IPS DF 19.7 (cell line): ENCODE data around the gene SPTBN1.

ENCODE experiments used
- DNase-seq: peaks from one replicate; pipeline ENCODE4 v3.0.0-alpha.2; 2013; ENCODE audit warnings: low read depth, low spot score

SPTBN1 gene

DNA sequence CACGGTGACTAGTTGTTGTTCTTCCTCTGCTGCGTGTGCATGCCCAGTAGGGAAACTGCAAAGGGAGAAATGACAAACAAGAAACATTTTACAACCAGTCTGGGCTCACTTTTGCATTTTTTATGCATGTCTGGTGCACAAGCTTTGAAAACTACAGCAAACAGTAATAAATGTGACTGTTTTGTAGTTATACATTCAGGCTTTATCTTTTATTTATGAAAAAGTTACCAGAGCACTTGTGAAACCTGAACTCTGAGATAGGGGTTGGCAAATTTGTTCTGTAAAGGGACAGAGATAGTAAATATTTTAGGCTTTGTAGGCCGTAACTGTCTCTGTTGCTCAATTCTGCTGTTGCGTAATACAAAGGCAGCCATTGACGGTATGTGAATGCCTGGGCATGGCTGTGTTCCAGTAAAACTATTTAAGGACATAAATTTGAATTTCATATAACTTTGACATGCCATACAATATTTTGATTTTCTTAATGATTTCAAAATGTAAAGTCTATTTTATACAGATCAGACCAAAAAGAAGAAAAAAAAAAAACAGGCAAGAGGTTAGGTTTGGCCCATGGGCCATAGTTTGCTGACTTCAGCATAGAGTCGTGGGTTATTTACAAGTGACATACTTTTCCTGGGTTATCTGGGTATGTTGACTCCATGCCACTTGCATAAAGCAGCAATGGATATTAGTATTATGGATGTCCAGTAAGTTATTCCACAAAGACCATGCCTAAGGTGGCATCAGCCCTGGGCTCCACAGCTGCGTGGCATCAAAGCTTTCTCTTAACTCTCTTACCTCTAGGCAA lies 213.8 kb downstream of the SPTBN1 start:
- DNase-seq: no peak

DNA sequence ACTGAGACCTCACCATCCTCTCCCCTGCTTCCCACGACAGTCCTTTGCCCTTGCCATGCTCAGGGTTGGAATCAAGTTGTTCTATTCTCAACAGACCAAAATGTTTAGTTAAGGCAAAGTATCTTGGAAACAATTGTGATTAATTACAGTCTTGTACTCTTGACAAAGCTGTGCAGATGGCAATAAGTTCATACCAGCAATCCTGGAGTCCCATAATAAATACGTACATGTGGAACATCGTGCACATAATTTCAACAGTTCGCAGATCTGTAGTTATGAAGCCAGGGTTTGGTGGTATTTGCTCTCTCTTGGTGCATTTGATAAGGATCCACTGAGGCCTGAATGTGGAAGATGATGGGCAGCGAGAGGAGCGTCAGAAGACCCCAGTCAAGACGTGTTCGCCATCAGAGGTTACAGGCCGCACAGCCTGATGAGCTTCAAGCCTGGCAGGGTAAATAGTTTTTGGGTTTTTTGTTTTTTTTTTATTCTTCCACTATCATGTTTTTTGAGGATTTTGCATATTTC lies 214.4 kb downstream of the SPTBN1 start:
- DNase-seq: no peak

DNA sequence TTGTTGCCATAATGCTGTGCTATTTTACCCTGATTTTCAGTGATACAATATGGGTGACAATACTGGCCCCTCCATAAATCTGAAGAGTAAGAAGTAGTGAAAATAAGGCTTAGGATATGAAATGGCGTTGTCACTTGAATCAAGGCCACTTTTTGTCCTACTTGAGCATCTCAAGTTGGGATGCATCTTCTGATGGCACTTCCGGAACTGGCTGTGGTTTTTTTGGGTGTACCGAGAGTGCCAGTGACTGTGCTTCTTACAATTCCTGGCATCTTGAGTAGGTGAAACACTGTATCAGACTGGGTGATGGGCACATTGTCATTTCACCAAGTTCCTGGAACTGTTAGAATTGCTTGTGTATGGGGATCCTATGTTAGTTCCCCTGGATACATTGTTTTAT lies 214.9 kb downstream of the SPTBN1 start:
- no peak for DNase-seq

DNA sequence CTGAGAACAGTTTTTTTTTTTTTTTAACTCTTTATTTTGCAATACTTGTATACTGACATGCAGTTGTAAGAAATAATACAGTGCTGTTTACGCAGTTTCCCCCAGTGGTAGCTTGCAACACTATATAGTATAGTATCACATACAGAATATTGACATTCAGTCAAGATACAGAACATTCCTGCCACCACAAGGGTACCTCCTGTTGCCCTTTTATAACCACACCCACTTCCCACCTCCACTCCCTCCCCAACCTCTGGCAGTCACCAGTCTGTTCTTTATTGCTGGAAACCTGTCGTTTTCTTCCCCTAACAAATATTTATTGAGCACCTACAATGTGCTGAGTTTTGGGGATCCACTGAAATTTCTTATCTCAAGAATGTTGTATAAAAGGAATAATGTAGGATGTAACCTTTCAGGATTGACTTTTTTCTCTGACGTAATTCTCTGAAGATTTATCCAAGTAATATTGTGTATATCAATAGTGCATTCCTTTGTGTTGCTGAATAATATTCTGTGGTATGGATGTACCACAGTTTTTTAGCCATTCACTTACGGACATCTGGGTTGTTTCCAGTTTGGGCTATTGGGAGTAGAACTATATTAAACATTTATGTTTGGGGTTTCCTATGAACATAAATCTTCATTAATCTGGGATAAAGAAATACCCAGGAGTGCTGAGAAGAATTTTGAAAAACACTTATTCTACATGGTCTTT lies 215.9 kb downstream of the SPTBN1 start:
- no peak for DNase-seq

DNA sequence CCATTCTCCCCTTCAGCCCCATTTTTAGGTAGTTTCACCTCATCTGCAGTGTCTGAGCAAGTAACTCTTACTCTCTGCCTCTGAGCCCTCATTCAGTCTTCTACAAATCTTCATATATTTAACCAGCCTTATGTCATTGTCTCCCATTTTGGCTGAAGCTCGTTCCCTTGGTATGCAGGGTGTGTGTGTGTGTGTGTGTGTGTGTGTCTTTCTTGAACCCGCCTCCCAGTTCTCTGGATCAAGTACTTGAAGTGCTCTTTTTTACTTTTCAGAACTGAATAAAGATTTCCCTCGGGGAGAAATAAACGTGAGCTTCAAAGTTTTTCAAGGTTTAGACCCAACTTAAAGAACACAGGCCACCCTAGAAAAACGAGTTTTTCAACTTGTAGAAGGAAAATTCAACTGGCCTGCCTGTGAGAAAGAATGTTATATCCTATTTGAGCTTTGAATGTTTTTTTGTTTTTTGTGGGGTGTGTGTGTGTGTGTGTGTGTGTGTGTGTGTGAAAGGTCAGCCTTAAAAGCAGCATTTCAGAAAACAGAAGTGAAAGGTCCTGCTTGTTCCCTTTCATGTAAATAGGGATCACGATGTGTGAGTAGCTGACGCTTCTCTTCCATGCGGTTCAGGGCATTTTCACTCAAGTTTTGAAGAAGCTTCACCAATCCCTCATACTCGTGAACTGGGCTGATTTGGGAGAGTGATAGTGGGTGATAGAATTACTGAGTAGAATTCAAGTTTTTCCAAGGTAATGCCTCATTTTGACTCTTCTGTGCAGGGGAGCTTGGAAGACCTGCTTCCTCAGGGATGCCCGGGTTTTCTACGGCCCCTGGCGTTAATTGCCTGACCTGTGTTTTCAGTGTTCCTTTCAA lies 216.7 kb downstream of the SPTBN1 start:
- DNase-seq: no peak

DNA sequence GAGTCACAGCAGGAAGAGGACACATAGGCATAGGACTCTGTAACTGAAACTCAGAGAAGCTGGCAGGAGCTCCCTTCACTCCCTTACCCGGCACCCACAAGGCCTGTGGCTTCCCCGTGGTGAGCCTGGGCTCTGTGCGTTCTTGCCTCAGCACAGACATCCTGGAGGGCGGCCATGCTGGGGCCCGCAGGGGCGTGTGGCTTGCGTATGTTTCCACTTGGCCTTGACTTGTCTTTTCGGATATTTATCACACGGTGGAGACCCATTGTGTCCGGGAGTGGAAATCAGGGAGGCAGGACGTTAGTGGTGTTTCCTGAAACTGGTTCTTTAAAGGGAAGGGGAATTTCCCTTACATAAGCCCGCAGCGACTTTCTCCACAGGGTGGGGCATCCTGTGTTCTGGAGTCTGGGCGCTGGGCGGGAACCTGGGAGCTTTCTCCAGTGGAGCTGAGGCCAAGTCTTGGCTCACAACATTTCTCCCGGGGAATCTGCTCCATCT lies 217.4 kb downstream of the SPTBN1 start:
- no peak for DNase-seq

DNA sequence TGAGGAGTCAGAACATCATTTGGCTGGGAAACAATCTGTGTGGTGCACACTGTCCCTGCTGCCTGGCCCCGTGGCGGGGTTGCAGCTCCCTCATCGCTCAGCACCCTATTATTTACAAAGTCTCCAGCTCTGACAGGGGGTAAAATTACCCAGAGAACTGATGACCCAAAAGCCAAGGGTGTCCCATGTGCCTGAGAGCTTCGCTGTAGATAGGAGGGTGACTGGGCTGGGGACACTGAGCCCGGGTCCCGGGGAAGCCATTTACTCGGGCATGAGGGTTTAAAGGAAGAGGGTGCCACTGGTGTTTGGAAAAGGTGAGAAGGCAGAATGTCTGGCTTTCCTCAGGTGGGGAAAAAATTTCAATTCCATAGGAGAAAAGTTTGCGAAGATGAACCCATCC lies 219.2 kb downstream of the SPTBN1 start:
- DNase-seq: no peak

DNA sequence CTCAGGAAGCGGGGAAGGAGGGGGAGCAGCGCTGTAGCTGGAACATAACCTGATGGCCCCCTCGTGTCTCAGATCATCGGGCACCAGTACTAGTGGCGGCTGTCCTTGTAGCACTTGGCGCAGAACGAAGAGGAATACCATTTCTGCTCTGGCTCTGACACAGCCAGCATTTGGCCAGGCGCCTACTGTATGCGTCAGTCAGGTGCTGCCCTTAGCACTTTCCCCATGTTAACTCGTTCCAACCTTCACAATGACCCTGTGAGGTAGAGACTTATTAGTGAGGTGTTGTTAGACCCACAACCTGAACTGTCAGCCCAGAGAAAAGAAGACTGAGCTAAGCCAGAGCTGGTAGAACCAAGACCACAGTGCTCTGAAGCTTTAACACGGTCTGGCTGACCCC lies 219.6 kb downstream of the SPTBN1 start:
- DNase-seq: no peak

DNA sequence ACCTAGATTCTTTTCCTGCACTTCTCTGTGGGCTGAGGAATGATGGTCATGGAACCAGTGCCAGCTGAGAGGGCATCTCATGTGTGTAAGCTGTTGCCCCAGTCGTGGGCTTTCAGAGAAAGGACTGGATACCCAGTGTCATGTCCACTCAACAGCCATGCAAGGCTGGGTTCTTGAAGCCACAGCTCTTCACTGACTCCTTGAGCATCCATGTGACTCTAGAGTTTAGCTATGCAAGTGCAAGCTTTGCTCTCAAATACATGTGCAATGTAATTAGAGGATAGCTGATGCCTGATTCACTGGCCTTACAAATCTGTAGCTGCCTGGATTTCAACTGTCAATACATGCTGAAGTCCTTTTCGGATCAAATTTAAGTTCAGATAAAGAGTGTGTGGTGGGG lies 220.5 kb downstream of the SPTBN1 start:
- DNase-seq: no peak

DNA sequence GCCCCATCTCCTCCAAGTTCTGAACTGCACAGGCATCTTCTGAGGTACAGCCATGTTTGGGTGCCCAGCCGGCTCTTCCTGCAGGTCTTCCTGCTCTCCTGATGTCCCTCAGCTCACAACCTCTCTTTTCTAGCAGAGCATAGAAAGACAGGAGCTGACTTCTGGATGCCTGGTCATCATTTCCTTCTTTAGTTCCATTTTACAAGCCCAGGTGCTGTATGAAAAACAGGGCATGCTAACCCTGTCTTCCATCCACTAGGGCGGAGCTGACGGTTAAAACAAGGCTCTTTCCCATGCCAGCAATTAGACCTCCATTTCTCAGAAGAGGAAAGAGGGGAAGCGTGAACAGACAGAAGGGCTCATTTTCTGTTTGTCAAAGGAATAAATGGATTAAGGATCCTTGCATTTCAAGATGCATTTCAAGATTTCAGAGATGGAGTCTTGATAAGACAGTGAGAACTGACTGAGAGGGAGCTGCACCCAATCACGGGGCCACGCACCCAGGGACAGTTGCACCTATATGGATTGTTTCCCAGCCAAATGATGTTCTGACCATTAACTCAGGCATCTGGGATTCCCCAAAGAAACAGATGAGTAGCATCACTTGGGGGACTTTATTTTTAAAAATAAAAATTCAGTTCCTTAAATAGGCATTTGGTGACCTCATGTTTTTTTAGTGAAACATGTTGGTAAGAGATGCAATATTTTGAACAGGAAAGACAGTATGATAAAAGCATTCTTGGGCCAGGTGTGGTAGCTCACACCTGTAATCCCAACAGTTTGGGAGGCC lies 221.5 kb downstream of the SPTBN1 start:
- no peak for DNase-seq

DNA sequence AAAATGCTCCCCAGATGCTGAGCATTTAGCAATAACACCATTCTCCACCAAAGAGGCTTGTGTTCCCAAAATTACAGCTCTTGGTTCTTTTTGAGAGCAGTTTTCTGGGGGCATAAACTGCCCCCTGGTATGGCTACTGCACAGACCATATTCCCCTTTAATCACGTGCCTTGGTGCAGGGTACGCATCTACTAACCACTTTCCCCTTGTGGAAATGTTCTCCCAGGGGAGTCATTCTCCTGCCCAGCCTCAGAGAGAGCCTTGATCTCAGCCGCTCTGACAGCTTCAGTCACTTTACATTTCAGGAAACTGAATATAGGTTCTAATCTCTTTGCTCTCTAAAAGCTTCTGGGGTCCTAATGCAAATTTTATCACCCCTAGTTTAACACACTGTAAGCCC lies 222.6 kb downstream of the SPTBN1 start:
- no peak for DNase-seq

DNA sequence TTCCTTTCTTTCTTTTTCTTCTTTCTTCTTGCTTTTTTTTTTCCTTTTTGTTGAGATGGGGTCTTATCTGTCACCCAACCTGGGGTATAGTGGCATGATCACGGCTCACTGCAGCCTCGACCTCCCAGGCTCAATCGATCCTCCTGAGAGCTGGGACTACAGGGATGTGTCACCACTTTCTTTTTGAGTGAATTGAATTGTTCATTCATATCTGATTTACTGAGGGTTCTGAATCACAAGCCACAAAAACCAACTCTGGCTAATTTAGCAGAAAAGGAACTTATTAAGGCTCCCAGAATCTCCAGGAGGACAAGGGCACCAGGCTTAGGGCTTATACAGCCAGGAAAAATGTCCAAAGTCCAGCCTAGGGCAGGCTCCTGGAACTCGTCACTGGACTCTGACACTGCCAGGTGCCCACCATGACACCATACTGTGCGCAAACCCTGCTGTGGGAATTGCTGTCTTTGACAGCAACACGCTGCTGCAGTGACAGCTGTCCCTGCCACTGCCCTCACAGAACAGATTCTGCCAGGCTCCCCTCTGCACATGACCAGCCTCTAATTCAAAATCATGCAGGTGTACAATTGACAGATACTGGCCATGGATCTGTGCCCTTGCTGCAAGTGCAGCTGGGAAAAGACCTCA lies 224.4 kb downstream of the SPTBN1 start:
- no peak for DNase-seq

DNA sequence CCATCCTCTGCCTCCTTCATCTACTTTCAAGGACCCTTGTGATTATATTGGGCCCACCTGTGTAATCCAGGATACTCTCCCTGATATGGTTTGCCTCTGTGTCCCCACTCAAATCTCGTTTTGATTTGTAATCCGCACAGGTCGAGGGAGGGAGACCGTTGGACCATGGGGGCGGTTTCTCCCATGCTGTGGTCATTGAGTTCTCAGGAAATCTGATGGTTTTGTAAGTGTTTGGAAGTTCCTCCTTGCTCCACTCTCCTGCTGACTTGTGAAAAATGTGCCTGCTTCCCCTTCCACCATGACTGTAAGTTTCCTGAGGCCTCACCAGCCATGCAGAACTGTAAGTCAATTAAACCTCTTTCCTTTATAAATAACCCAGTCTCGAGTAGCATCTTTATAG lies 225.3 kb downstream of the SPTBN1 start:
- DNase-seq: no peak

DNA sequence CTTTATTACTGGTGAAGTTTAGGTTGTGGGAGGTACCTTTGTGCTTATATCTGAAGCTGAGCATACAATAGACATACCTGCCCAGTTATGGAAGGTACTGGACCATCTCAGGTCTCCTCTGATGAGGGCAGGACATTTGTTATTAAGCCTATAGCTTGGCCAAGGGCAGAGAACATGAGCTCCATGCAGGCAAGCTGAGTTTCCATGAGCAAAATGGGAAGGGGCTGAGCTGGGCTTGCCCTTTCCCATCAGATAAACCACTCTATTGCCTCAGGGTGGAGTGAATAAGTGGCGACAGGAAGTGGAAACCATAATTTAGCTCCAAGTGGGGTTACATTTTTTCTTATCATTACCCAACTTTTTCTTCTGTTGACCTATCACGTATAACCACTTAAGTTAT lies 227.5 kb downstream of the SPTBN1 start:
- no peak for DNase-seq

DNA sequence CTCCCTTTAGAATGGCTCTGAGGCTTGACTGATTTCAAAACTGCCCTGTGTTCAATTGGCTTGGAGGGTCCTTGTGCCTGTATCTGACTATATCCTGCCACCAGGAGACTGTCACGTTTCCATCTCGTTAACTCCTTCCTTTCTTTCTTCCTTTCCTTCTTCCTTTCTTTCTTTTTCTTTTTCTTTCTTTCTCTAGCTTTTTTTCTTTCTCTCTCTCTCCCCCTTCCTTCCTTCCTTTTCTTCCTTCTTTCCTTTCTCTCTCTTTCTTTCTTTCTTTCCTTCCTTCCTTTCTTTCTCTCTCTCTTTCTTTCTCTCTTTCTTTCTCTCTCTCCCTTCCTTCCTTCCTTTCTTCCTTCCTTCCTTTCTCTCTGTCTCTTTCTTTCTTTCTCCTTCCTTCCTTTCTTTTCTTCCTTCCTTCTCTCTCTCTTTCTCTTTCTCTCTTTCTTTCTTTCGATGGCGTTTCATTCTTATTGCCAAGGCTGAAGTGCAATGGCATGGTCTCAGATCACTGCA lies 229.2 kb downstream of the SPTBN1 start:
- no peak for DNase-seq

DNA sequence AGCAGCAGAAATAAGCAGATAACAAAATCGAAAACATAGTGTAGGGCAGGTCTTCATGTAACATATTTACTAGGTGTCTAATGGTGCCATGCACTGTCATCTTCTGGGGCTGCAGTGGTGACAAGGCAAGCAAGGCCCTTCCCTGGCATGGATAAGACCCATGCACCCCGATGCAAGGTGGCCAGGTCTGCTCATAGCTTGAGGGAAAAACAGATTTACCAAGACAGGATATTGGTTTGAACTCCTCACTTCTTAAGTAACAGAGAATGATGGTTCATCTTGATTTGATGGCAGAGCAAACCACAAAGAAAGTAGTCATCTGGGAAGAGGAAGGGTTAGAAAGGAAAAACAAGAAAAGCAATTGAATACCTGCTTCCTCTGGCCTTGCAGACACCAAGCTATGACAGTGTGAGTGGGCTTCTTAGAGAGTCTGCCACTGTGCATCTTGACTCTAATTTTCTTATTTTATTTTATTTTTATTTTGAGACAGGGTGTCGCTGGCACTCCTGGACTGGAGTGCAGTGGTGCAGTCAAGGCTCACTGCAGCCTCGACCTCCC lies 231.5 kb downstream of the SPTBN1 start:
- DNase-seq: no peak

DNA sequence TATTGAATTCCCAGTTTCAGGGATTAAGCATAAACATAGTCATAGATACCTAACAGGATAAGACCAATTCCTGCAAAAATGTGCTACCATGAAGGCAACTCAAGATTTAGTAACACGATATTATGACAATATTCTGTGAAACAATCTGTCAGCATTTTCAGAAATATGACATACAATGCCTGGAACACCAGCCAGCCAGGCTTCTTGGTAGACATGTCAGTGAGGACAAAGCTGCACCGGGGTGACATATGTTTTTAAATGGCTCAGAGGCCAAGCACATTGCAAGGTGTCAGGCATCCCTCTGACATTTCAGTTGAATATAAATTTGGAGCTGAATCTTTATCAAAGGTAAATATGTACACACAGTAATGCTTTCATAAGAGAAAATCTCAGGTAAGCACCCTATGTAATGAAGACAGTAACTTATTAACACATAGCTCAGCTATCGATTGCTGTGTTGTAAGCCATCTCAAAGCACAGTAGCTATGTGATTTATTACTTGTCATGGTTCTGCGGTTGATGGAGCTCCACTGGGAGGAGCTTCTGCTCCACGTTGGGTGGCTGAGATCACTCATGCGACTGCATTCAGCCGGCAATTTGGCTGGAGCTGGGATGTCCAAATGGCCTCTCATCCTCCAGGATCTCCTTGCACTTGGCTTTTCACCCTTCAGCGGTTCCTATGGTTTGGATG lies 235.5 kb downstream of the SPTBN1 start:
- no peak for DNase-seq

DNA sequence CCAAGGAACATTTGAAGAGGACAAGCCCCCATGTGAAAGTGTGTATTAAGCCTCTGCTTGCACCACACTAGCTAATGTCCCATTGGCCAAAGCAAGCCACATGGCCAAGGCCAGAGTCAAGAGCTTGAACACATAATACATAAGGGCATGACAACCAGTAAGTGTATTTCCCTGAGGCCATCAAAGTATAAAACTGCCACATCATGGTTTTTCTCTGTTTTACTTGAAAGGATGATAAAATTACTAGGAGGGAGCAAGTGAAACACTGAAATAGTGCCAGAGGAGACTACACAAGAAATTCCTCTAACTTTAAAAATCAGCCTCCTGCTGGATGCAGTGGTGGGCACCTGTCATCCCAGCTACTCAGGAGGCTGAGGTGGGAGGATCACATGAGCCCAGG lies 236.4 kb downstream of the SPTBN1 start:
- DNase-seq: no peak

DNA sequence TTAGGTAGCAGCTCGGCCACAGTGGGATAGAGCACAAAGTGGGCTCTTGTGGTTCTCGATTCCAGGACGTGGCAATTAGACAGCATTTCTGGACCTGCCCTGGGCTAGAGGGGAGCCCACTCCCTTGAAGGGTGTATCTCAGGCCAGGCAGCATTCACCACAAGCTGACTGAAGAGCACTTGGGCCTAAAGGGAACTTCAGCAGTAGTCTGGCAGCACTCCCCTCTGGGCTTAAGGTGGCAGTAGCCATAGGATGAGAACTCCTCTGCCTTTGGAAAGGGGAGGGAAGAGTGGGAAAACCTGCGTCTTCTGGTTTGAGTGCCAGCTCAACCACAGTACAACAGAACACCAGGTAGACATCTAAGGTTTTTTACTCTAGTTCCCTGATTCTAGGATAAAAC lies 239.3 kb downstream of the SPTBN1 start:
- DNase-seq: no peak
